Retina (tissue), 1 donor: Measurements from ENCODE around the gene LCN10.
"Not testable (repeated sequence)": the region's sequence is repeated elsewhere in the genome, so short reads cannot be mapped to it uniquely, and the experiment has no call there.

Experiments used
- DNase-seq: peaks from one replicate; pipeline ENCODE4 v3.0.0-alpha.2; 2016

LCN10 gene

DNA sequence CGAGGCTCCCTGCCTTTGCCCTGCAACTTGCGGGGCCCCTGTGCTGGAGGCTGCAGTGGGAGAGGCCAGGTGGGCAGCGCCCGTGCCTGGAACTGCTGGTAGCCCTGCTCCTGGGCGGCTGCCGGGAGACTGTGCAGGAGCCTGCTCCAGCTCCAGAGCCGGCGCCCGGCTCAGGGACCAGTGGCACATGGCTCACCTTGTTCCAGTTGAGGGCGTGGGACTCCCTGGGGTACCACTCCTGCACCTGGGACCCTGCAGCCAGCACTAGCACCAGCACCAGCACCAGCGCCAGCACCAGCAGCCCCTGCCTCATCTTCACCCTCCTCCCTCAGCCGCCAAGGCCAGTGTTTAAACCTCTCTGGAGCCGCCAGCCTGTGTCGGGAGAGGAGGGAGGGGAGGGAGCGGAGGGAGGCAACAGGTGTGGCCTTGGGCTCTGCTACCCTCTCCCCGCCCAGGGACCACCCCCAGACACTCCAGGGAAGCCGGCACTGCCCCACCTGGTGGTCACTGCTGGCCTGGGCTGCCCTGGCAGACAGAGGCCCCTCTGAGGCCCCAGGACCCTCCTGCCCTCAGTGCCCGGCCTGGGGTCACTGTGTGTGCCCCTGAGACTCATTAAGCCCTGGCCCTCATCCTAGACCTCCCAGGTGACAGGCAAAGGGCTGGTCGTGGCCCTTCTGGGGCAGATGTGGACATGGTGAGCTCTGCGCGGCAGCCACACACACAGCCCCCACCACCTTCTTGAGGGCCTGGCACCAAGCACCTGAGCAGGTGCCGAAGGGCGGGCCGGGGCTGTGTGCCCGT, at the start of gene LCN10:
LCN10 (minus strand) TSS at position 350 of the 801 bp plus-strand sequence; CDS start at position 313, 37 bp downstream.
- DNase-seq, result no peak

DNA sequence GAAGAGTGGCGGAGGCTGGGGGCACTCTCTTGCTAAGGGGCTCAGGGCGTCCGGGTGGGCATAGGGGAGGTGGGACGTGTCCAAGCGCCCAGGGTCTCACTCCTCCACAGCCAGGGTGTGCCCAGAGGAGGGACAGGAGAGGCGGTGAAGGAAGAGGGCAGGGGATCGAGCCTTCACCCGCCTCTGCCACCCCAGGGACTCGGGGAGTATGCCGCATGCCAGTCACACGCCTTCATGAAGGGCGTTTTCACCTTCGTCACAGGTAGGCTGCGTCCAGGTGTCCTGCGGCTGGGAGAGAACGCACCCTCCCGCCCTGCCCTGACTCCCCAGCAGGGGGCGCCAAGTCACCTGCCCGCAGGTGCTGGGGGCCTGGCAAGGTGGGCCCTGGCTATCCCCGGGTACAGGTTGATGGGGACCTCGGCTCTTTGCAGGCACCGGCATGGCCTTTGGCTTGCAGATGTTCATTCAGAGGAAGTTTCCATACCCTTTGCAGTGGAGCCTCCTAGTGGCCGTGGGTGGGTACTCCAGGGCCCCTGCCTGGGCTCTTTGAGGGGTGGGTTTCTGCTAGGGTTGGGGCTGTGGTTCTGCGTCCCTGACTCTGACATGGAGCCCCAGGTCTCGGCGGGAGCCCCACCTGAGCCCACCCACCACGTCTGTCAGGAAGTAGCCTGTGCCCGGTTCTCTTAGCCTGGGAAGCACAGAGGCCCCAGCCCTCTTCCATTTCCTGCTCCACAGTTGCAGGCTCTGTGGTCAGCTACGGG, 49.0 kb upstream of the LCN10 start:
- peak; percentile 50 for DNase-seq

DNA sequence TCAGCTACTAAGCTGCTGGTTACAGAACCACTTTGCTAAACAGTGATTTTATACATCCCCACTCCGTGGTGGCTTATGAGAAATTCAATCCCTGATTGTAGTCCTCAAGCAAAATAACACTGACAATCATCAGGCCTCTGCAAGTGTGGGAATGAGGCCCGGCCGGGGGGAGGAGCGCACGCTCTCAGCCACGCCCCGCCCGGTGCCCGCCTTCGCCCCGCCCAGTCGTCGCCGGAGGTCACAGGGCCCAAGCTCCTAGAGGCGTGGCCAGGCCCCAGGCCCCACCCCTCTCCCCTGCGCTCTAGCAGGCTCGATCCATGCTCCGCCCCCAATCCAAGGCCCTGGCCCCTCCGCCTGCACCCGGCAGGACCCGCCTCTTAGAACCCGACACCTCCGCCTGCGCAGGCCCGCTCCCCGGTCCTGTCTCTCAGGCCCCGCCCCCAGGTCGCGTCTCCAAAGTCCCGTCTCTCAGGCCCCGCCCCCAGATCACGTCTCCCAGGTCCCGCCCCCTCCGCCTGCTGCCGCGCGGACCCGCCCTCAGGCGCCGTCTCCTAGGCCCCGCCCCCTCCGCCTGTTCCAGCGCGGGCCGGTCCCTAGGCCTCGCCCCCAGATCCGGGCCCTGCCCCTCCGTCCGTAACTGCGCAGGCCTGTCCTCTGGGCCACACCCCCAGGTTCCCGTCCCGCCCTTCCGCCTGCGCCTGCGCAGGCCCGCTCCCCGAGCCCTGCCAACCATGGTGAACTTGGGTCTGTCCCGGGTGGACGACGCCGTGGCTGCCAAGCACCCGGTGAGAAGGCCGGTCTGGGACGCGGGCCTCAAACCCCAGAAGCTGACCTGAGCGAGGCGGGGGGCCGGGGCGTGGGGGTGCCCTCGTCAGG, 48.1 kb upstream of the LCN10 start, which contains the start of gene TMEM141:
TMEM141 (plus strand) TSS at position 705 of the 876 bp plus-strand sequence; CDS start at position 732, 27 bp downstream.
- peak; percentile 96 for DNase-seq

DNA sequence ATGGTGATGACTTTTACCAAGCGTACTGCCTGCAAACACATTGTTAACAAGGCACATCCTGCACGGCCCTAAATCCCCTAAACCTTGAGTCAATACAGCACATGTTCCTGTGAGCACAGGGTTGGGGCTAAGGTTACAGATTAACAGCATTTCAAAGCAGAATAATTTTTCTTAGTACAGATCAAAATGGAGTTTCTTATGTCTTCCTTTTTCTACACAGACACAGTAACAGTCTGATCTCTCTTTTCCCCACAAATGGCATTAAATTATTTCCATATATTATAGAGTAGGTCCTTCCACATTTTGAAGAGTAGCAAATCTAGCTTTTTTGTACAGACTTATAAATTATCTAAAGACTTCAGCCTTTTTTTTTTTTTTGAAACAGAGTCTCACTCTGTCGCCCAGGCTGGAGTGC, 46.8 kb upstream of the LCN10 start:
- DNase-seq, result no peak

DNA sequence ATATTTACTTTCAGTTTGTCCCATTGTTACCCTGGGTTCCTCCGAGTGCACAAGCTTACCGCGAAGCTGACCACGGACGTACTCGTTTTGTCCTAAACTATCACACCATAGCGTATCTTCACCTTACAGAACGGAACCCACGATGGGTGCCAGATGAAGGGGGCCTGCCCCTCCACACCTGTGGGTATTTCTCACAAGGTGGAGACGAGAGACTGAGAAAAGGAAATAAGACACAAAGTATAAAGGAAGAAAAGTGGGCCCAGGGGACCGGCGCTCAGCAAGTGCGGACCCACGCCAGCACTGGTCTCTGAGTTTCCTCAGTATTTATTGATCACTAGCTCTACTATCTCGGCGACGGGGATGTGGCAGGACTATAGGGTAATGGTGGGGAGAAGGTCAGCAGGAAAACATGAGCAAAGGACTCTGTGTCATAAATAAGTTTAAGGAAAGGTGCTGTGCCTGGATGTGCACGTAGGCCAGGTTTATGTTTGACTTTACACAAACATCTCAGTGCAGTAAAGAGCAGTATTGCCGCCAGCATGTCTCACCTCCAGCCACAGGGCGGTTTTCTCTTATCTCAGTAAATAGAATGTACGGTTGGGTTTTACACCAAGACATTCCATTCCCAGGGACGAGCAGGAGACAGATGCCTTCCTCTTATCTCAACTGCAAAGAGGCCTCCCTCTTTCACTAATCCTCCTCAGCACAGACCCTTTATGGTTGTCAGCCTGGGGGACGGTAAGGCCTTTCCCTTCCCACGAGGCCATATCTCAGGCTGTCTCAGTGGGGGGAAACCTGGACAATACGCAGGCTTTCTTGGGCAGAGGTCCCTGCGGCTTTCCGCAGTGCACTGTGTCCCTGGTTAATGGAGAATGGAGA, 46.1 kb upstream of the LCN10 start:
- DNase-seq, result not testable (repeated sequence)

DNA sequence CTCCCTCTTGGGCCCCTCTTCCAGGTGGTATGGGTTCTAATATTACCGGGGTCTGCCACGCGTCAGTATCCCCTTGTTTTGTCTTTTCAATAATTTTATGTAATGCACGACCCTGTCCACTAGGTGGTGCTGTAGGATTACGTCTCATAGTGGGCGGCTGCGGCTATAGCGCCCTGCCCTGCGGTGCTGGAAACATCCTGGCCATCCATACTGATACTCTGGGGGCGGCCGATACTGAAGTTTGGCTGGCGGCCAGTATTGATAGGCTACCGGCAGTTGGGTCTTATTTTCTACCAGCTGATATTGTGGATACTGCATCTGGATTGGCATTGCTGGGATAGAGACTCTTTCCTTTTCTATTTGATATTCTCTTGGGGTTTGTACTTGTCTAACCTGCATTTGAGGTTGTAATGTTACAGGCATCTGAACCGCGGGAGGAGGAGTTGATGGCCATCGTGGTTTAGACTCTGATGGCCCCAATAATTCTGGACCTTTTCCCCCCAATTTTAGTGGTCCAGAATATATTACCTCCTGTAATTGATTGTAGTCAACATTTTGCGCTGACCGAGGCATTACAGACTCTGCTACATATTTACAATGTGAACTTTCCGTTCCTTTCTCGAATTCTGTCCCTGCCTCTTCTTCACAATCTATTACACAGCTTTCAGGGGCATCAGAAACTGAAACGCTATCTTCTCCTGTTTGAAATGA, 45.1 kb upstream of the LCN10 start:
- DNase-seq, result peak; percentile 89

DNA sequence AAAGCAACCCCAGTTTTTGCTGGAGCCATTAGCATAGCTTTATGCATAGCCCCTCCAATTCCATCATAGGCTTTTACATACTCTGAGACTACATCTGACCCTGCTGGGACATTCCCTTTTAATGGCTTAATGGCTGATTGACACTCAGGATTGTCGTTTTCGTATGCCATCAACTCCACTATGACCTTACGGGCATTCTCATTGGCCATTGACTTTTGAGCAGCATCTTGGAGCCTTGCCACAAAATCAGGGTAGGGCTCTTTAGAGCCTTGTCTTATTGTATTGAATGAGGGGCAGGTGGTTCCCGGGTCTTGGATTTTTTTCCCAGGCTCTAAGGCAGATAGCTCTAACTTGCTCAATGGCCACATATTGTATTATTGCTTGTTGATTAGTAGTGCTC, 44.2 kb upstream of the LCN10 start:
- not testable (repeated sequence) for DNase-seq

DNA sequence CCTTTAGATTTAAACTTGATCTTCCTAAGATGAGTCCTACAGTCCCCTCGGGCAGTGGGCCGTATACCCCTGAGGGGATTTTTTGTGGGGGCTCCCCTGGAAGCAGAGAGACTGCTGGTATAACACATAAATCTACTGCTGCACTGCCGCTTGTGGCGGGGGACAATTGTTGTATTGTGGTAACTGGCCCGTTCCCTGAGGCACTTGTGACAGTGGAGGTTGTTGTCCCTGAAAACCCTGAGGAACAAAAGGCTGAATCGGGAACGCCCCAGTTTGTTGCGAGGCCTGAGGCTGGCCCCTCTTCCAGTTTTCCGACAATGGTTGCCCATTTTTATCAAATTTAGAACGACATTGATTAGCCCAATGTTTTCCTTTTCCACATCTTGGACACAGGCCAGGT, 43.7 kb upstream of the LCN10 start:
- DNase-seq, result no peak

DNA sequence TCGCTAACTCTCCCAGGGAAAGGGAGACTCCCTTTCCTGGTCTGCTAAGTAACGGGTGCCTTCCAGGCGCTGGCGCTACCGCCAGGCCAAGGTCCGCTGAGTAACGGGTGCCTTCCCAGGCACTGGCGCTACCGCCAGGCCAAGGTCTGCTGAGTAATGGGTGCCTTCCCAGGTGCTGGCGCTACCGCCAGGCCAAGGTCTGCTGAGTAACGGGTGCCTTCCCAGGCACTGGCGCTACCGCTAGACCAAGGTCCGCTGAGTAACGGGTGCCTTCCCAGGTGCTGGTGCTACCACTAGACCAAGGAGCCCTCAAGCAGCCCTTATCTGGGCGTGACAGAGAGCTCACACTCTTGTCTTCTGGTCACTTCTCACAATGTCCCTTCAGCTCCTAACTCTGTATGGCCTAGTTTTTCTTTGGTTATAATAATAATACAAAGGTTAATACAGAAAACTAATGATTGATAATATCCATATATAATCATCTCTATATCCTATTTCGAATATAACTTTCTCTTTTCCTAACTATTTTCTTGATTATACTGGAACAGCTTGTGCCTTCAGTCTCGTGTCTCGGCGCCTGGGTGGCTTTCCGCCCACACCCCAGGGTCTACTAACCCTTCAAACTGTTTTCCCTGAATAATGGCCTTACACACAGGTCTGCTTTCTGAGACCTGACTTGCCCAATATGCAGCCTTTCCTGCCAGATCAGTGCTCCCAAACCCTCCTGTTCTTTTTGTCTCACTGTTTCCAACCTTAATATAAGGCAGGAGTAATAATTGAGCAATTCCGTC, 43.0 kb upstream of the LCN10 start:
- not testable (repeated sequence) for DNase-seq

DNA sequence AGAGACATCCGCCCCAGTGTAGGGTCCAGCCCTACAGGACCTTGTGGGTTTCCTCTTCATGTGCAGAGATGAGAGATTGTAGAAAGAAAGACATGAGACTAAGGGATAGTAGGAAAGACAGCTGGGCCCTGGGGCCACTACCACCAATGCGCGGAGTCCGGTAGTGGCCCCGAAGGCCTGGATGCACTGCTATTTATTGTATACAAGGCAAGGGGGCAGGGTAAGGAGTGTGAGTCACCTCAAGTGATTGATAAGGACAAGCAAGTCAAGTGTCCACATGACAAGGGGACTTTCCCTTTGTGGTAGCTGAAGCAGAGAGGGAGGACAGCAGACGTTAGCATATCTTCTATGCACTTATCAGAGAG, 42.2 kb upstream of the LCN10 start:
- no peak for DNase-seq

DNA sequence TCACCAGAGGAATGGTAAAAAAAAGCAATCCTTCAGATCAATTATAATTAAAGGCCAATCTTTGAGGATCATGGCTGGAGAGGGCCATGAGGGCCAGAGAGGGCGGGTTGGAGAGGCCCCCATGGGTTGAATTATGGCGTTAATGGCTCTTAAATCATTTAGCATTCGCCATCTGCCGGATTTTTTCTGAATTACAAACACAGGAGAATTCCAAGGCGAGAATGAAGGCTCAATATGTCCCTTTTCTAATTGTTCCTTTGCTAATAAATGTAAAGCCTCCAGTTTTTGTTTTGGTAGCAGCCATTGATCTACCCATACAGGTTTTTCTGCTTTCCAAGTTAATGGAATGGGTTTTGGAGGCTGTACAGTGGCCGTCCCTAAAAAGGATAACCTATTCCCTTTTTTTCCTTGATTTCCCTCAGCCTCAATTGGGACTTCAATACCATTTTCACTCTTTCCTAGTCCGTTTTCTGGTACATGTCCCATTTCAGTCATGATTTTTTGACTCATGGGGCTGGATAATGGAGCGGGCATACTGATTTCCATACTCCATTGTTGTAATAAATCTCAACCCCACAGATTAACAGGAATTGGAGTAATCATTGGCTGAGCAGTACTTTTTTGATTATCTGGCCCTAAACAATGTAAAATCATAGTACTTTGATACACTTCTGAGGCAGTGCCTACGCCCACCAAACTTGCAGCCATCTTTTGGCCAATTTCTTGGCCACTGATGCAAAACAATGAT, 41.7 kb upstream of the LCN10 start:
- no peak for DNase-seq

DNA sequence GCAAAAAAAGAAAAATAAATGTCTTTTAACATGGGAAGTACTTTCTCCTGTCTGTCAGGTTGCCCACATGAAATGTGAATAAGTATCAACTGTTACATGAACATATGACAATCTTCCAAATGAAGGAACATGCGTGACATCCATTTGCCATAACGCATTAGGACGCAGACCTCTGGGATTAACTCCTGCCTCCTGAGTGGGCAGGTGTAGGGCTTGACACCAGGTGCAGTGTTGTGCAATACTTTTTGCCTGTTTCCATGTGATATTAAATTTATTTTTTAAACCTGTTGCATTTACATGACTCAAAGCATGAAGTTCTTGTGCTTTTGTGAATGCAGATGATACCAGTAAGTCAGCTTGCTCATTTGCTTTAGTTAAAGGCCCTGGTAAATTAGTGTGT, 39.7 kb upstream of the LCN10 start:
- DNase-seq, result no peak

DNA sequence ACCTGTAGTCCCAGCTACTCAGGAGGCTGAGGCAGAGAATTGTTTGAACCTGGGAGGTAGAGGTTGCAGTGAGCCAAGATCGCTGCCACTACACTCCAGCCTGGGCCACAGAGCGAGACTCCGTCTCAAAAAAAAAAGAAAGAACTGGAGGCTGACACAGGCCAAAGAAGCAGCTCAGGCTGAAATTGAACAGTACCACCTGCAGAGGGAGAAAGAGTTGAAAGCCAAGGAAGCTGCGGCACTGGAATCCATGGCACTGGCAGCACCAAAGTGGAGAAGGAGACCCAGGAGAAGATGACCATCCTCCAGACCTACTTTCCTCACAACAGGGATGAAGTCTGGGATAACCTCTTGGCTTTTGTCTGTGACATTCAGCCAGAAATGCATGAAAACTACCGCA, 37.1 kb upstream of the LCN10 start:
- DNase-seq, result no peak

DNA sequence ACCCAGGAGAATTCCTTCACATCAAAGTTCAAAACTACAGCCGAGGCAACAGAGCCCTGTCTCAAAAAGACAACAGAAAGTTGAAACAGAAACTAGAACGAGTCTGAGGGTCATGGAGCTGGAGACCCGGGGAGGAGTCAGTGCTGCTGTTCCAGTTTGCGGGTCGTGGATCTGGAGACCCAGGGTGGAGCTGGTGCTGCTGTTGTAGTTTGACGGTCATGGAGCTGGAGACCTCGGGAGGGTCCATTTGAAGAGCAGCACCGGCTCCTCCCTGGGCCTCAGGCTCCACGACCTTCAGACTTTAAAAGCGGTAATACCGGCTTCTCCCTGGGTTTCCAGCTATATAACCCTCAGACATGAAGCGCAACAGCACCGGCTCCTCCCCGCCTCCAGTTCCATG, 34.6 kb upstream of the LCN10 start:
- no peak for DNase-seq

DNA sequence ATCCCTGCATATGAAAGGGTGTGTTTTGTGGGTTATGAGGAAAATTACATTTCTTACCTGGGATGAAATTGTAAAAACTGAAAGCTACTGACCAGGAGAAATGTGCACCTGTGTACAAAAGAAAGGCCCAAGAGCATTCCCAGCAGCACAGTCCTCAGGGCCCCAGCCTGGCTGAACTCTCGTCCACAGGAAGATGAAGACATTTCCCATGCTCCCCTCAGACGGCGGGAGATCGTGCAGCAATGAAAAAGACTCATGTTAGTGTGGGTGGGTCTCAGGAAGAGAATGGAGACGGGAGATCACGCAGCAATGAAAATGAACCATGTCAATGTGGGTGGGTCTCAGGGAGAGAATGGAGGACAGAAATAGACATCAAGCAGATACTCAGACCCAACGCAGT, 34.2 kb upstream of the LCN10 start:
- no peak for DNase-seq

DNA sequence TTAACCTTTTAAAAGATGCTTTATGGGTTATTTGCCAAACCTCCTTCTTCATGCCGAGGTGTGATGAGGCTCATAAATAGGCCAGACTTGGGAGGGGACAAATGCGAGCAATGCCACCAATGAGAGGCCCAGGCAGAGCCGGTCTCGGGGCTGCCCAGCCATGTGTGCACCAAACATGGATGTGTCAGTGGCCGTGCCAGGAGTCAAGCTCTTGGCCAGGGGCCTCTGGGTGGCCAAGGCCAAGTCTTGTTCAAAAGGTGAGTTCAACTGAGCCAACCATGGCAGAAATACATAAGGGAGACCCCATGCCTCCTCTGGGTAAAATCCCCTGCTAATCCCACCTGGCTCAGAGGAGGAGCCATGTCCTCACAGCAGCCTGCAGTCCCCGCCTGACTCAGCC, 32.5 kb upstream of the LCN10 start:
- DNase-seq, result no peak

DNA sequence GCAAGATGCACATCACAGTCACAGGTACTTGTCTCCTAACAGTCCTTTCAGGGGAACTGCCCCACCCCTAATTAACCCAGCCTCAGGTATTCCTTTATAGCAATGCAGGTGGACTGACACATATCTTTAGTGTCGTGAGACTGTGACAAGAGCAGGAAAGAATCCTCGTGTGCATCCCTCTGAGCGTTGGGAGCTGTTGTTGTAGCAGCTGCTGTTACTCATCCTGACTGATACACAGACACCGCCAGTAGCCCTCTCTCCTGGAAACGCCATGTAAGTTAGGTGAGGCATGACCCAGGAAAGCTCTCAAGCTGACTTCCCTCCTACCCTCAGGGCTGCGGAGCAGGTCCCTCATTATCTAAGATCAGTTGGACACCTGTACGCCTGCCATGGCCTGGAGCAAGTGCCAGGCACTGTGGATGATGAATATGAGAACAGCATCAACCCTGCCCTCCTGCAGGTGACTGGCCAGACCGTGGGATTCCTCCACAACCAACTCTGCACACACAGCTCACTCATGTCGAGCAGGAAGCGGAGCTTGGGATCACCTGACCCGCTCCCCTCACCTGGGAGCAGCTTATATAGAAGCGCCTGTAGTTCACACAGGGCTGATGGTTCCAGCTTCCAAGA, 31.8 kb upstream of the LCN10 start:
- DNase-seq, result no peak

DNA sequence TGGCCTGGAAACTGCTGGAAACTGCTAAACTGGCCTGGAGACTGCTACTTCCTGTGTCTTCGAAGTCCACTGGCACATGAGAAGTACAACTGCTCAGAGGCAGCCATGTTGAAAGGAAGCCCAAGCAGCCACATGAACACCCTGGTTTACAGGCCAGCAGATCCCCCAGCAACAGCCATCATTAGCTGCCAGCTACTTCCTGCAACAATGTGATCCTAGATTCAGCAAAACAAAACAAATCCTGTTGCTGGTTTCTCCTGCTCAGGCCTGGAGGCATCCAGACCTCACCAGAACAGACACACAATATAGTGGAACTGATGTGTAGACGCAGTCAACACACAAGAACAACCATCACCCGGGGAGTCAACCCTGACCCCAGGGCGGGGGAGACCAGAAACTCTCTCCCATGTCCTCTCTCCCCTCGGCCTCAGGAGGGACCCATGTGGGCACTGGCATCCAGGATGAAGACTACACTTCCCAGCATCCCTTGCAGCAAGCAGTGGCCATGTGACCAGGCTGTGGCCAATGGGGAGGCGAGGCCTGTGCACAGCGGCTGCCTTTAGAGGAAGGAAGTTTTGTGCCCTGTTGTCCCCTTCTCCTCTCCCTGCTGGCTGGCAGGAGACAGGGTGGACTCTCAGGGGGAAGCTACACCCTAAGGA, 30.8 kb upstream of the LCN10 start:
- DNase-seq, result no peak

DNA sequence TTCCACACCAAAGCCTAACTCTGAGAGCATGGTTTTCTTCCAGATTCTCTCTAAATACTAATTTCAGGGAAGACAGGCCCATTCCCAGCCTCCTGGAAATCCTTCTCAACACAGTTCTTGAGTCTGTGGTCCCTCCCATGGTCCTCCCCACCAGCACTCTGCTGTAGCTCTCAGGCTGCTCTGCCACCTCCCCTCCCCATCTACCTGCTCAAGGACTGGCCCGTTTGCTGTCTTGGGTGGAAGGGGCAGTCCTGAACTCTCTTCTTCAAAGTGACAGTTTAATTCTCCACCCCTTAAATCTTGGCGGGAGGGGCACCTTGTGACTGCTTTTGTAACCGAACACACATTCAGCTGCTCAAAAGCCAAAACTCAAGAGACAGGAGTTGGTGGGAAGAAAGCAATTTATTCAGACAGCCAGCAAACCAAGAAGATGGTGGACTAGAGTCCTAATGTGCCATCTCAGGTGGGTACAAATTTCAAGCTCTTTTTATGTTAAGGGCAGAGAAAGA, 29.2 kb upstream of the LCN10 start:
- DNase-seq, result no peak
